HepG2 (cell line): Measurements from ENCODE around the gene KIAA0825. TPM values are rescaled to one million over a fixed set of nuclear protein-coding genes. Genes with fewer than 3 reads are reported as not detected.

Source experiments
- HMGXB3 ChIP-seq: sonication (generic); formaldehyde crosslinking; IDR thresholded peaks from 2 replicates; pipeline ENCODE4 v1.4.0; 2020; ENCODE audit warnings: missing genetic modification reagents, borderline replicate concordance
- HNF4A ChIP-seq: sonication (generic); formaldehyde crosslinking; IDR thresholded peaks from 2 replicates; pipeline ENCODE4 v1.4.0; 2020; ENCODE audit warnings: missing genetic modification reagents
- KMT2B ChIP-seq: IDR thresholded peaks from 2 replicates; pipeline ENCODE4 v1.6.1; 2016; ENCODE audit warnings: missing genetic modification reagents, missing compliant biosample characterization
- LRRFIP1 ChIP-seq: sonication (generic); formaldehyde crosslinking; conservative IDR thresholded peaks from 2 replicates; pipeline ENCODE4 v1.4.0; 2020; ENCODE audit warnings: missing genetic modification reagents
- NBN ChIP-seq: fragments of 450-650 bp; conservative IDR thresholded peaks from 2 replicates; pipeline ENCODE4 v1.6.1; 2017
- NR2F1 ChIP-seq, 2 experiments: fragments of 450-650 bp in 1 of 2; formaldehyde crosslinking in 1 of 2; IDR thresholded peaks; 2 replicates each; pipeline versions ENCODE4 v1.5.0 to v1.6.1; 2016 to 2020; ENCODE audit warnings: mild to moderate bottlenecking in 1 of 2, missing compliant biosample characterization in 1 of 2, missing genetic modification reagents in 1 of 2, moderate library complexity in 1 of 2
- RFXANK ChIP-seq: IDR thresholded peaks from 2 replicates; pipeline ENCODE4 v1.6.1; 2016
- SMAD9 ChIP-seq: sonication (generic); formaldehyde crosslinking; IDR thresholded peaks from 2 replicates; pipeline ENCODE4 v1.5.1; 2020; ENCODE audit warnings: mild to moderate bottlenecking, missing genetic modification reagents
- SOX6 ChIP-seq, 2 experiments: fragments of 450-650 bp in 1 of 2; sonication (generic) in 1 of 2; formaldehyde crosslinking in 1 of 2; IDR thresholded peaks; 2 replicates each; pipeline versions ENCODE4 v1.4.0 to v1.6.1; 2017 to 2020; ENCODE audit warnings: antibody characterized with exemption in 1 of 2, mild to moderate bottlenecking in 1 of 2, missing genetic modification reagents in 1 of 2
- SP140L ChIP-seq: sonication (generic); formaldehyde crosslinking; IDR thresholded peaks from 2 replicates; pipeline ENCODE4 v1.4.0; 2020; ENCODE audit warnings: missing genetic modification reagents, borderline replicate concordance
- TFE3 ChIP-seq: IDR thresholded peaks from 2 replicates; pipeline ENCODE4 v1.6.1; 2016
- ZMAT5 ChIP-seq: sonication (generic); formaldehyde crosslinking; IDR thresholded peaks from 2 replicates; pipeline ENCODE4 v1.5.0; 2020; ENCODE audit warnings: mild to moderate bottlenecking, low read depth, missing genetic modification reagents, borderline replicate concordance
- ZNF224 ChIP-seq: sonication (generic); formaldehyde crosslinking; IDR thresholded peaks from 2 replicates; pipeline ENCODE4 v1.5.0; 2020; ENCODE audit warnings: mild to moderate bottlenecking, missing genetic modification reagents
- ZNF232 ChIP-seq: sonication (generic); formaldehyde crosslinking; IDR thresholded peaks from 2 replicates; pipeline ENCODE4 v1.4.0; 2020; ENCODE audit warnings: missing genetic modification reagents, borderline replicate concordance
- ZNF414 ChIP-seq: sonication (generic); formaldehyde crosslinking; IDR thresholded peaks from 2 replicates; pipeline ENCODE4 v1.5.0; 2020; ENCODE audit warnings: missing genetic modification reagents
- ZNF572 ChIP-seq: sonication (generic); formaldehyde crosslinking; IDR thresholded peaks from 2 replicates; pipeline ENCODE4 v1.5.1; 2020; ENCODE audit warnings: mild to moderate bottlenecking, missing genetic modification reagents
- ZNF652 ChIP-seq: IDR thresholded peaks from 2 replicates; pipeline ENCODE4 v1.6.1; 2016; ENCODE audit warnings: low read depth, borderline replicate concordance
- ZNF691 ChIP-seq: sonication (generic); formaldehyde crosslinking; IDR thresholded peaks from 2 replicates; pipeline ENCODE4 v1.4.0; 2020; ENCODE audit warnings: missing genetic modification reagents, low read depth, mild to moderate bottlenecking, borderline replicate concordance
- polyA plus RNA-seq, 8 experiments: library from polyadenylated mRNA; depleted of rRNA in 3 of 8; stranded (reverse) in 7 of 8; unstranded in 1 of 8; fragments of >200 nt; fragmentation: Illumina TruSeq in 4 of 8; extraction: Trizol in 4 of 8; gene quantifications; 2 replicates each; pipeline versions ENCODE4 v1.2.1 to v1.2.3, GENCODE V29; 2011 to 2016; ENCODE audit warnings: low read depth in 4 of 8, missing spikeins in 1 of 8, mixed read lengths in 1 of 8; ENCODE audit not compliant: insufficient read depth in 1 of 8
- total RNA-seq, 5 experiments: library from RNA; depleted of rRNA; stranded (reverse); fragments of >200 nt; fragmentation: Illumina TruSeq; extraction: Trizol; gene quantifications; 2 replicates each; pipeline ENCODE4 v1.2.3, GENCODE V29; 2016; ENCODE audit warnings: low read depth in 1 of 5

The KIAA0825 gene
- total and polyA plus RNA-seq, 2 of the 13 experiments (the other 11 are each of a cell fraction or from before 2014, with no cell fraction given) = 0.05 to 0.51 TPM

GRCh38 chr5:94111209-94112004 lies 507.0 kb downstream of the KIAA0825 start (continued):
- TF ChIP-seq SP140L (CRISPR knock-in tag) = no peak
- no peak for TF ChIP-seq SMAD9
- no peak for TF ChIP-seq ZMAT5 (CRISPR knock-in tag)
- peak; percentile 51; the same call in 1 of the 2 replicates for TF ChIP-seq HNF4A (CRISPR knock-in tag)
- no peak; the same call in 1 of the 2 replicates for TF ChIP-seq LRRFIP1 (CRISPR knock-in tag)
- TF ChIP-seq ZNF414 (CRISPR knock-in tag) = no peak
- TF ChIP-seq SOX6 (IDR thresholded peaks at IDR 0.05) = no peak
- peak; percentile 62; the same call in 1 of the 2 replicates for TF ChIP-seq SOX6 (CRISPR knock-in tag; IDR thresholded peaks at IDR 0.05)
- TF ChIP-seq ZNF691 (CRISPR knock-in tag) = peak; percentile 86; the same call in 1 of the 2 replicates
- TF ChIP-seq ZNF652 (CRISPR knock-in tag) = peak; percentile 17; the same call in 1 of the 2 replicates
- TF ChIP-seq ZNF572 (CRISPR knock-in tag) = no peak; the same call in 1 of the 2 replicates
- TF ChIP-seq NR2F1 (CRISPR knock-in tag; IDR thresholded peaks at IDR 0.05) = no peak
- no peak for TF ChIP-seq RFXANK
- TF ChIP-seq ZNF232 (CRISPR knock-in tag) = peak; percentile 79; the same call in 1 of the 2 replicates
- peak; percentile 91 for TF ChIP-seq ZNF224 (CRISPR knock-in tag)
- peak; percentile 59; the same call in 1 of the 2 replicates for TF ChIP-seq HMGXB3 (CRISPR knock-in tag)
- peak; percentile 48 for TF ChIP-seq TFE3 (CRISPR knock-in tag)
- TF ChIP-seq KMT2B = peak; percentile 96
- no peak for TF ChIP-seq NBN
